Lung (tissue), 12 donors: ENCODE data around the gene MMP25. TPM values are rescaled to one million over a fixed set of nuclear protein-coding genes. Genes with fewer than 3 reads are reported as not detected.

ENCODE experiments used
- ATAC-seq: fragments of 200-7000 bp; cut with Tn5 transposase; one replicate; pipeline ENCODE4 v1.9.1; 2020; ENCODE audit warnings: moderate number of reproducible peaks; ENCODE audit not compliant: insufficient read depth, low FRiP score
- DNase-seq, 3 donors: peaks; one replicate each; pipeline ENCODE4 v3.0.0-alpha.2; 2013 to 2017
- H3K27ac ChIP-seq, 2 donors: one replicate each; pipeline ENCODE4 v1.5.1; 2013; ENCODE audit warnings: mild to moderate bottlenecking in 2 of 2, moderate library complexity in 2 of 2, control low read depth in 1 of 2, inconsistent platforms in 1 of 2, low read depth in 1 of 2, low read length in 1 of 2
- H3K27me3 ChIP-seq, 3 donors: one replicate each; pipeline ENCODE4 v1.5.1; 2013; ENCODE audit warnings: low read length in 2 of 3; ENCODE audit not compliant: control insufficient read depth in 3 of 3, insufficient read depth in 3 of 3
- H3K36me3 ChIP-seq, 4 donors: one replicate each; pipeline ENCODE4 v1.5.1; 2013; ENCODE audit warnings: low read length in 4 of 4, mild to moderate bottlenecking in 1 of 4, moderate library complexity in 1 of 4; ENCODE audit not compliant: control insufficient read depth in 4 of 4, insufficient read depth in 4 of 4
- H3K4me1 ChIP-seq, 5 donors: one replicate each; pipeline ENCODE4 v1.5.1; 2013; ENCODE audit warnings: low read length in 5 of 5, mild to moderate bottlenecking in 2 of 5, moderate library complexity in 1 of 5; ENCODE audit not compliant: control insufficient read depth in 5 of 5, insufficient read depth in 5 of 5
- H3K4me3 ChIP-seq: one replicate; pipeline ENCODE4 v1.5.1; 2013; ENCODE audit warnings: mild to moderate bottlenecking, control low read depth, moderate library complexity
- H3K9ac ChIP-seq, 2 donors: one replicate each; pipeline ENCODE4 v1.5.1; 2013; ENCODE audit warnings: low read length in 2 of 2, control low read depth in 1 of 2; ENCODE audit not compliant: insufficient read depth in 1 of 2
- H3K9me3 ChIP-seq, 4 donors: one replicate each; pipeline ENCODE4 v1.5.1; 2013; ENCODE audit warnings: low read length in 3 of 4, mild to moderate bottlenecking in 1 of 4, moderate library complexity in 1 of 4; ENCODE audit not compliant: control insufficient read depth in 4 of 4, insufficient read depth in 3 of 4
- WGBS, 2 donors: extraction: QIAGEN DNeasy Blood & Tissue Kit; methylation state at CpG; one replicate each; pipeline ENCODE4 v1.1.7; 2013; 5-methylcytosine and 5-hydroxymethylcytosine counted together
- polyA plus RNA-seq, 2 donors: library from polyadenylated mRNA; stranded (reverse); fragments of 200-250 nt; gene quantifications; one replicate each; pipeline ENCODE4 v1.2.1, GENCODE V29; 2013
- total RNA-seq, 2 donors: library from RNA; depleted of rRNA in 1 of 2; stranded (reverse); fragments of >200 nt in 1 of 2; gene quantifications; one replicate each; pipeline ENCODE4 v1.2.1, GENCODE V29; 2014 to 2021
- TF ChIP-seq, protein P1 (sequence below): IDR thresholded peaks from 2 replicates; pipeline ENCODE4 v1.5.1; 2012; ENCODE audit warnings: mild to moderate bottlenecking; ENCODE audit errors: control extremely low read depth, extremely low read depth
- donor health status: control.
- donor health status: control.
- donor health status: Bipolar disorder and iron deficiency.
- donor health status: healthy.
- donor health status: DM: yes; HTN: yes; CAD: no.

The MMP25 gene
- total and polyA plus RNA-seq, 4 donors, result 4.2 to 94.4 (median 20.6) TPM

- TF ChIP-seq, protein P1, sequence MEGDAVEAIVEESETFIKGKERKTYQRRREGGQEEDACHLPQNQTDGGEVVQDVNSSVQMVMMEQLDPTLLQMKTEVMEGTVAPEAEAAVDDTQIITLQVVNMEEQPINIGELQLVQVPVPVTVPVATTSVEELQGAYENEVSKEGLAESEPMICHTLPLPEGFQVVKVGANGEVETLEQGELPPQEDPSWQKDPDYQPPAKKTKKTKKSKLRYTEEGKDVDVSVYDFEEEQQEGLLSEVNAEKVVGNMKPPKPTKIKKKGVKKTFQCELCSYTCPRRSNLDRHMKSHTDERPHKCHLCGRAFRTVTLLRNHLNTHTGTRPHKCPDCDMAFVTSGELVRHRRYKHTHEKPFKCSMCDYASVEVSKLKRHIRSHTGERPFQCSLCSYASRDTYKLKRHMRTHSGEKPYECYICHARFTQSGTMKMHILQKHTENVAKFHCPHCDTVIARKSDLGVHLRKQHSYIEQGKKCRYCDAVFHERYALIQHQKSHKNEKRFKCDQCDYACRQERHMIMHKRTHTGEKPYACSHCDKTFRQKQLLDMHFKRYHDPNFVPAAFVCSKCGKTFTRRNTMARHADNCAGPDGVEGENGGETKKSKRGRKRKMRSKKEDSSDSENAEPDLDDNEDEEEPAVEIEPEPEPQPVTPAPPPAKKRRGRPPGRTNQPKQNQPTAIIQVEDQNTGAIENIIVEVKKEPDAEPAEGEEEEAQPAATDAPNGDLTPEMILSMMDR, result no peak
- Histone ChIP-seq H3K9me3 (no peaks in the 10 kb centered on the region), H3K4me1 (peaks cover 0 to 6% (median 3%) of the 10 kb centered on the region in 5 donors), H3K27ac (no peak overlapping the region), H3K36me3 (no peaks in the 10 kb centered on the region), H3K9ac (no peak overlapping the region), H3K4me3 (no peak overlapping the region), H3K27me3 (peaks cover 0 to 60% (median 52%) of the 10 kb centered on the region in 3 donors)
- DNase-seq, result no peak
- 67 to 82% methylated on average over 3 of the region's 3 CpGs for WGBS, 2 donors
- ATAC-seq, result no peak
Observed at GRCh38 chr16:3042376-3042775, 4.0 kb upstream of the MMP25 start.

DNA sequence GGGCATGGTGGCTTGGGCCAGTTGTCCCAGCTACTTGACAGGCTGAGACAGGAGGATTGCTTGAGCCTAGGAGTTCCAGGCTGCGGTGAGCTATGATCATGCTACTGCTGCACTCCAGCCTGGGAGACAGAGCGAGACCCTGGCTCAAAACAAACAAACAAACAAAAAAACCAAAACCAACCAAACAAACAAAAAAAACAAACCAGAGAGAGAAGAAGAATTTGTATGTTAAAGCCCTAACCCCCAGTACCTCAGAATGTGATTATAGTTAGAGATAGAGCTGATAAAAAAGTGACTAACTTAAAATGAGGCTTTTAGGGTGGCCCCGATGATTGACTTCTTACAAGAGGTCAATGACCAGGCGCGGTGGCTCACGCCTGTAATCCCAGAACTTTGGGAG, 1.7 kb upstream of the MMP25 start:
- Histone ChIP-seq H3K27me3 (peaks cover 0 to 58% (median 49%) of the 10 kb centered on the region in 3 donors), H3K4me3 (no peak overlapping the region), H3K27ac (no peak overlapping the region), H3K36me3 (no peaks in the 10 kb centered on the region), H3K9me3 (no peaks in the 10 kb centered on the region), H3K9ac (no peak overlapping the region), H3K4me1 (peaks cover 0 to 6% (median 3%) of the 10 kb centered on the region in 5 donors)
- WGBS, 2 donors, result 90 to 96% methylated on average over 6 of the region's 6 CpGs
- TF ChIP-seq, protein P1, result no peak
- DNase-seq, result no peak
- no peak for ATAC-seq

DNA sequence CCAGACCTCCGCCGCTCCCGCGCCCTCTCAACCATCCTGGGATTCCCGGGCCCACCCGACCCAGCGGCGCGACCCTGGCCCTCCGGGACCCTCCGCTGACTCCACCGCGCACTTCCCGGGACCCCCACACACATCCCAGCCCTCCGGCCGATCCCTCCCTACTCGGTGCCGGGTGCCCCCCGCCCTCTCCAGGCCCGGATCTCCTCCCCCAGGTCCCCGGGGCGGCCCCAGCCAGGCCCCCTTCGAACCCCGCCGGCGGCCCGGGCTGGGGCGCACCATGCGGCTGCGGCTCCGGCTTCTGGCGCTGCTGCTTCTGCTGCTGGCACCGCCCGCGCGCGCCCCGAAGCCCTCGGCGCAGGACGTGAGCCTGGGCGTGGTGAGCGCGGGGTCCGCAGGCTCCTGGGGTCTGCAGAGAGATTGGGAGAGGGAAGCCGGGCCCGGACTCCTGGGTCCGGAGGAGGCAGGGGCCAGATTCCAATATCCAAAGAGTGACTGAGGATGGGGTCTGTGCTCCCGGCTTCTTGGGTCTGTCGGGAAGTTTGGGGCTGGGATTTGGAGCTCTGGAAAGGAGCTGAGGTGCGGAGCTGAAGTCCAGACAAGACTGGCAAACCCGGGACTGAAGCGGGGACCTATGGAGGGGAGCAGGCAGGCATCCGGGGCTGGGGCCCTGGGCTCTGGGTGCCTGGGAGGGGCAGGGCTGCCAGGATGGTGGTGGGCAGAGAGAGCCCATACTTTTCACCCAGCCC, 453 bp downstream of the MMP25 start:
- Histone ChIP-seq H3K4me1 (peaks cover 0 to 6% (median 3%) of the 10 kb centered on the region in 5 donors), H3K27me3 (peaks cover 0 to 55% (median 51%) of the 10 kb centered on the region in 3 donors), H3K9me3 (no peaks in the 10 kb centered on the region), H3K36me3 (no peaks in the 10 kb centered on the region), H3K27ac (peak overlapping the region in 1 of 2 donors; percentile 21), H3K9ac (no peak overlapping the region), H3K4me3 (no peak overlapping the region)
- no peak for ATAC-seq
- WGBS, 2 donors, result 2 to 4% methylated on average over 51 to 54 of the region's 54 CpGs
- TF ChIP-seq, protein P1, result no peak
- no peak for DNase-seq

DNA sequence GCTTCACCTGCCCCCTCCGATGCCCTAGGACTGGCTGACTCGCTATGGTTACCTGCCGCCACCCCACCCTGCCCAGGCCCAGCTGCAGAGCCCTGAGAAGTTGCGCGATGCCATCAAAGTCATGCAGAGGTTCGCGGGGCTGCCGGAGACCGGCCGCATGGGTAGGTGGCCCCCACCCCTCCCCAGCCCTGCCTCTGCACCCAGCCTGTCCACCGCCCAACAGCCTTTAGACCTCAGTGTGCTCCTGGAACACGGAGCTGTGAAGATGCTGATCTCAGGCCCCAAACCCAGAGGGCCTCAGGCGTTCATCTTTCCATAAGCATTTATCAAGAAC, 993 bp downstream of the MMP25 start:
- Histone ChIP-seq H3K36me3 (no peaks in the 10 kb centered on the region), H3K9me3 (no peaks in the 10 kb centered on the region), H3K4me1 (peaks cover 0 to 6% (median 3%) of the 10 kb centered on the region in 5 donors), H3K27me3 (peaks cover 0 to 53% (median 50%) of the 10 kb centered on the region in 3 donors), H3K4me3 (no peak overlapping the region), H3K9ac (no peak overlapping the region), H3K27ac (peak overlapping the region in 1 of 2 donors; percentile 5)
- ATAC-seq, result no peak
- no peak for DNase-seq
- TF ChIP-seq, protein P1, result no peak
- 18 to 21% methylated on average over 12 to 13 of the region's 13 CpGs for WGBS, 2 donors
